Spleen (tissue), 11 donors: Measurements from ENCODE around the gene MKNK1. TPM values are rescaled to one million over a fixed set of nuclear protein-coding genes. Genes with fewer than 3 reads are reported as not detected.

Experiments
- DNase-seq: peaks from one replicate; pipeline ENCODE4 v3.0.0-alpha.2; 2020
- H3K27ac ChIP-seq, 8 donors: fragments of 200-600 bp; sonication (generic) in 7 of 8; 1 replicate in 4 of 8; 2 replicates in 4 of 8; pipeline versions ENCODE4 v1.5.0 to v1.8.0; 2016 to 2021; ENCODE audit warnings: inconsistent platforms in 4 of 8, mild to moderate bottlenecking in 4 of 8, moderate library complexity in 1 of 8
- H3K27me3 ChIP-seq, 7 donors: fragments of 200-600 bp; sonication (generic) in 6 of 7; replicated peaks in 1 of 7; 1 replicate in 4 of 7; 2 replicates in 3 of 7; pipeline versions ENCODE4 v1.5.0 to v1.8.0; 2016 to 2021; ENCODE audit warnings: inconsistent platforms in 3 of 7, mild to moderate bottlenecking in 1 of 7
- H3K36me3 ChIP-seq, 6 donors: fragments of 200-600 bp; sonication (generic) in 5 of 6; 1 replicate in 4 of 6; 2 replicates in 2 of 6; pipeline versions ENCODE4 v1.5.0 to v1.8.0; 2016 to 2021; ENCODE audit warnings: inconsistent platforms in 2 of 6
- H3K4me1 ChIP-seq, 6 donors: fragments of 200-600 bp; sonication (generic) in 5 of 6; 1 replicate in 3 of 6; 2 replicates in 3 of 6; pipeline versions ENCODE4 v1.5.0 to v1.8.0; 2016 to 2021; ENCODE audit warnings: inconsistent platforms in 3 of 6
- H3K4me3 ChIP-seq, 8 donors: fragments of 200-600 bp; sonication (generic) in 7 of 8; 1 replicate in 4 of 8; 2 replicates in 4 of 8; pipeline versions ENCODE4 v1.5.0 to v1.8.0; 2016 to 2021; ENCODE audit warnings: inconsistent platforms in 4 of 8, mild to moderate bottlenecking in 4 of 8, moderate library complexity in 2 of 8
- H3K9me3 ChIP-seq, 8 donors: fragments of 200-600 bp; sonication (generic) in 7 of 8; 1 replicate in 4 of 8; 2 replicates in 4 of 8; pipeline versions ENCODE4 v1.5.0 to v1.8.0; 2016 to 2021; ENCODE audit warnings: inconsistent platforms in 4 of 8
- CTCF ChIP-seq, 11 experiments: fragments of 200-600 bp in 7 of 11; fragments of 450-650 bp in 4 of 11; sonication (generic) in 4 of 11; IDR thresholded peaks in 8 of 11; conservative IDR thresholded peaks in 3 of 11; 1 replicate in 7 of 11; 2 replicates in 4 of 11; pipeline versions ENCODE4 v1.4.0 to v1.8.0; 2016 to 2021; ENCODE audit warnings: antibody characterized with exemption in 11 of 11, inconsistent platforms in 4 of 11, mild to moderate bottlenecking in 1 of 11
- POLR2A ChIP-seq, 3 donors: fragments of 450-650 bp; IDR thresholded peaks; one replicate each; pipeline ENCODE4 v1.5.1; 2017; ENCODE audit warnings: antibody characterized with exemption in 3 of 3, mild to moderate bottlenecking in 1 of 3
- POLR2AphosphoS5 ChIP-seq, 3 donors: sonication (generic); formaldehyde crosslinking; IDR thresholded peaks; one replicate each; pipeline ENCODE4 v1.5.1; 2017; ENCODE audit warnings: antibody characterized with exemption in 3 of 3
- WGBS, 5 donors: extraction: QIAGEN DNeasy Blood & Tissue Kit in 3 of 5; methylation state at CpG; one replicate each; pipeline versions ENCODE4 v1.1.5 to v1.1.7; 2013 to 2018; 5-methylcytosine and 5-hydroxymethylcytosine counted together
- intact Hi-C: fragments of 100-400 bp; cut with DNase I; formaldehyde crosslinking; loops from one replicate; pipeline ENCODE4 v1.15.0; 2023; ENCODE audit warnings: low total_unique reads
- polyA plus RNA-seq, 3 donors: library from polyadenylated mRNA; stranded (reverse); fragments of 200-250 nt; gene quantifications; one replicate each; pipeline ENCODE4 v1.2.1, GENCODE V29; 2013
- total RNA-seq, 7 donors: library from RNA; depleted of rRNA in 3 of 7; stranded (reverse); fragments of >200 nt in 3 of 7; fragmentation: NEBNext Ultra II Directional in 4 of 7; extraction: Animal tissue kit (Norgen Biotek cat#: 25700) in 4 of 7; gene quantifications; one replicate each; pipeline versions ENCODE4 v1.1.0 to v1.2.1, GENCODE V29; 2016 to 2021
- donor health status: healthy with polysubstance abuse.
- donor health status: DM: no; HTN: no; CAD: no; lungs with moderate emphysema.
- donor health status: DM: no; HTN: no; CAD: no.
- donor health status: Bipolar disorder and iron deficiency.
- donor health status: healthy.
- donor health status: DM: no; HTN: no; CAD: no.
- donor health status: DM: yes; HTN: yes; CAD: no.

MKNK1 gene
- total and polyA plus RNA-seq, 10 donors, result 19.2 to 169 (median 91.1) TPM

- Histone ChIP-seq H3K27me3 (peaks cover 0 to 59% (median 8%) of the 10 kb centered on the region in 7 donors), H3K9me3 (no peaks in the 10 kb centered on the region), H3K36me3 (no peaks in the 10 kb centered on the region), H3K27ac (no peak overlapping the region), H3K4me1 (peaks cover 0 to 12% (median 0%) of the 10 kb centered on the region in 6 donors), H3K4me3 (no peak overlapping the region)
- intact Hi-C loops, result no loop called here
- WGBS, 5 donors, result 46 to 73% (median 60%) methylated on average over 4 of the region's 4 CpGs
- peak; percentile 22 for DNase-seq
- TF ChIP-seq CTCF (IDR thresholded peaks at IDR 0.05 in 8 of 11, conservative IDR thresholded peaks at IDR 0.05 in 3 of 11) (no peak), POLR2A (IDR thresholded peaks at IDR 0.05) (no peak), POLR2AphosphoS5 (IDR thresholded peaks at IDR 0.05) (no peak)
Observed at GRCh38 chr1:46517932-46518498, 86.1 kb downstream of the MKNK1 start.

GRCh38 chr1:46517010-46517600 is 87.0 kb downstream of the MKNK1 start:
- DNase-seq, result peak; percentile 19
- peaks cover 0 to 67% (median 8%) of the 10 kb centered on the region in 7 donors for H3K27me3 ChIP-seq
- 9 to 28% (median 16%) methylated on average over 6 to 10 of the region's 10 CpGs for WGBS, 5 donors
- no peak overlapping the region for H3K4me3 ChIP-seq
- TF ChIP-seq CTCF (IDR thresholded peaks at IDR 0.05 in 8 of 11, conservative IDR thresholded peaks at IDR 0.05 in 3 of 11) (no peak), POLR2AphosphoS5 (IDR thresholded peaks at IDR 0.05) (no peak), POLR2A (IDR thresholded peaks at IDR 0.05) (no peak)
- intact Hi-C loops, result no loop called here
- peaks cover 0 to 3% (median 0%) of the 10 kb centered on the region in 6 donors for H3K4me1 ChIP-seq
- no peaks in the 10 kb centered on the region for H3K36me3 ChIP-seq
- H3K9me3 ChIP-seq, result no peaks in the 10 kb centered on the region
- H3K27ac ChIP-seq, result no peak overlapping the region

- no peak for TF ChIP-seq POLR2A (IDR thresholded peaks at IDR 0.05)
- no peak for TF ChIP-seq POLR2AphosphoS5 (IDR thresholded peaks at IDR 0.05)
- no peak for TF ChIP-seq CTCF (IDR thresholded peaks at IDR 0.05 in 8 of 11, conservative IDR thresholded peaks at IDR 0.05 in 3 of 11)
- peaks cover 0 to 74% (median 8%) of the 10 kb centered on the region in 7 donors for H3K27me3 ChIP-seq
- WGBS, 5 donors, result 59 to 69% (median 63%) methylated on average over 12 of the region's 12 CpGs
- DNase-seq, result peak; percentile 36
- H3K4me3 ChIP-seq, result no peak overlapping the region
- H3K4me1 ChIP-seq, result no peaks in the 10 kb centered on the region
- no peaks in the 10 kb centered on the region for H3K9me3 ChIP-seq
- intact Hi-C loops, result no loop called here
- no peak overlapping the region for H3K27ac ChIP-seq
- H3K36me3 ChIP-seq, result no peaks in the 10 kb centered on the region
Observed at GRCh38 chr1:46516200-46516950, 87.7 kb downstream of the MKNK1 start.

GRCh38 chr1:46515576-46515975 is 88.5 kb downstream of the MKNK1 start:
- no peaks in the 10 kb centered on the region for H3K9me3 ChIP-seq
- no peak overlapping the region for H3K4me3 ChIP-seq
- no peaks in the 10 kb centered on the region for H3K36me3 ChIP-seq
- intact Hi-C loops, result no loop called here
- no peaks in the 10 kb centered on the region for H3K4me1 ChIP-seq
- H3K27me3 ChIP-seq, result peaks cover 0 to 79% (median 8%) of the 10 kb centered on the region in 7 donors
- TF ChIP-seq POLR2A (IDR thresholded peaks at IDR 0.05) (no peak), CTCF (IDR thresholded peaks at IDR 0.05 in 8 of 11, conservative IDR thresholded peaks at IDR 0.05 in 3 of 11) (no peak), POLR2AphosphoS5 (IDR thresholded peaks at IDR 0.05) (no peak)
- whole genome bisulfite sequencing, 5 donors, result 84 to 98% (median 88%) methylated on average over 4 to 6 of the region's 6 CpGs
- peak; percentile 62 for DNase-seq
- H3K27ac ChIP-seq, result no peak overlapping the region
